ENCODE results near the gene MTMR12. TPM values are rescaled to one million over a fixed set of nuclear protein-coding genes. Genes with fewer than 3 reads are reported as not detected.

The MTMR12 gene
- total and polyA plus RNA-seq, 2 experiments from 2014 or later = 18.3 to 51.6 TPM

DNA sequence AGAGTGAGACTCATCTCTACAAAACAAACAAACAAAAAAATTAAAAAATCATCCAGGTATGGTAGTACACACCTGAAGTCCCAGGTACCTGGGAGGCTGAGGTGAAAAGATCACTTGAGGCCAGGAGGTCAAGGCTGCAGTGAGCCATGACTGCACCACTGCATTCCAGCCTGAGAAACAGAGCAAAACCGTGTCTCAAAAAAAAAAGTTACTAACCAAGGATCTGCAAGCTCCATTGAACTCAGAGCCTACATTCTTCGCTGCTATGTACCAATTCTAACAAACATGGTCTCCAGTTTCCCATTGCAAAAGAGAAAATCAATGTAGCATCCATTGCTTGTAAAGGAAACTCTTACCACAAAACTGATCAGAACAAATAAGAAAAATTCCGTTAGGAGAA lies 33.5 kb downstream of the MTMR12 start:
- Histone ChIP-seq H3K79me2 (replicated peaks; ENCODE audit: insufficient read depth) (peaks cover 74% of the 10 kb centered on the region), H3K27me3 (ENCODE audit: insufficient read depth) (no peaks in the 10 kb centered on the region), H3K4me2 (no peak overlapping the region), H3K4me1 (ENCODE audit: insufficient read depth) (peaks cover 60% of the 10 kb centered on the region), H3K9me2 (ENCODE audit: insufficient read depth) (no peaks in the 10 kb centered on the region), H3K36me3 (ENCODE audit: insufficient read depth) (no peaks in the 10 kb centered on the region), H3K27ac (ENCODE audit: low read depth) (peak overlapping the region; percentile 46; the same call in 1 of the 2 replicates), H2AFZ (no peak overlapping the region), H3F3A (replicated peaks; ENCODE audit: low read depth) (no peaks in the 10 kb centered on the region; the same call in 1 of the 2 replicates), H4K20me1 (replicated peaks; ENCODE audit: insufficient read depth) (no peaks in the 10 kb centered on the region), H3K4me3 (no peak overlapping the region)
- Mint-ChIP-seq H3K4me1 (peaks cover 66% of the 10 kb centered on the region), H3K9me3 (no peaks in the 10 kb centered on the region), H3K36me3 (ENCODE audit: low read depth) (peaks cover 60% of the 10 kb centered on the region), H3K27ac (peak overlapping the region; percentile 82), H3K4me3 (no peak overlapping the region), H3K27me3 (ENCODE audit: insufficient read depth, low read depth, poor library complexity) (peaks cover 10% of the 10 kb centered on the region)
- DNase-seq (ENCODE audit: low spot score) = no peak
- no peak for ATAC-seq
- no peak for TF ChIP-seq EZH2 (IDR thresholded peaks at IDR 0.05; ENCODE audit: low read depth, unreplicated experiment)

DNA sequence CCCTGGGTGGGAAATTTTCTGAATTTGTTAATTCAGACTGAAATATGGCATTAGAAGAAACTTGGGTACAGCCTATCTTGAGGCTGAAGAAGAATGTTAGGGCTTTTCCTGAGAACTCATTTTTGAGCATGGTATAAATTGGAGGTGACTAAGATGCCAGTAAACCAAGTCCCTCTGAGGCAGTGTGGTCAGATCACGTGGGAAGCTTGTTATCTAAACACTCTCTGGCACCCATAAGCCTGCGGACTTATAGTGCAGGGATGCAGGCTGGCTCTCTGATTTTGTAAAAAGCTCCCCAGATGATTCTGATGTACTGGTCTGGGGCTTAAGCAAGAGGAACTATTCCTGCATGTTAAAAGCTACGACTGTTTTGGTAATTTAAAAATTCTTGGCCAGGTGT lies 34.3 kb downstream of the MTMR12 start:
- peaks cover 55% of the 10 kb centered on the region for H3K4me1 ChIP-seq (ENCODE audit: insufficient read depth)
- no peaks in the 10 kb centered on the region for H3K9me2 ChIP-seq (ENCODE audit: insufficient read depth)
- peaks cover 67% of the 10 kb centered on the region for H3K79me2 ChIP-seq (replicated peaks; ENCODE audit: insufficient read depth)
- H3K36me3 ChIP-seq (ENCODE audit: insufficient read depth) = peaks cover 5% of the 10 kb centered on the region; the same call in 1 of the 2 replicates
- Mint-ChIP-seq H3K4me1 (peaks cover 67% of the 10 kb centered on the region), H3K4me3 (no peak overlapping the region), H3K27ac (peak overlapping the region; percentile 92), H3K36me3 (ENCODE audit: low read depth) (peaks cover 68% of the 10 kb centered on the region), H3K27me3 (ENCODE audit: insufficient read depth, low read depth, poor library complexity) (peaks cover 12% of the 10 kb centered on the region), H3K9me3 (no peaks in the 10 kb centered on the region)
- H3K4me3 ChIP-seq = no peak overlapping the region
- H2AFZ ChIP-seq = no peak overlapping the region
- DNase-seq (ENCODE audit: low spot score) = no peak
- TF ChIP-seq ZNF114 (CRISPR knock-in tag; IDR thresholded peaks at IDR 0.05) = no peak
- TF ChIP-seq ZNF331 (CRISPR knock-in tag; IDR thresholded peaks at IDR 0.05; ENCODE audit: low read depth) = no peak
- TF ChIP-seq NANOG (IDR thresholded peaks at IDR 0.05; ENCODE audit: borderline replicate concordance) = no peak
- TF ChIP-seq POLR2AphosphoS5 (IDR thresholded peaks at IDR 0.05; ENCODE audit: low read depth) = no peak
- TF ChIP-seq, protein P1, sequence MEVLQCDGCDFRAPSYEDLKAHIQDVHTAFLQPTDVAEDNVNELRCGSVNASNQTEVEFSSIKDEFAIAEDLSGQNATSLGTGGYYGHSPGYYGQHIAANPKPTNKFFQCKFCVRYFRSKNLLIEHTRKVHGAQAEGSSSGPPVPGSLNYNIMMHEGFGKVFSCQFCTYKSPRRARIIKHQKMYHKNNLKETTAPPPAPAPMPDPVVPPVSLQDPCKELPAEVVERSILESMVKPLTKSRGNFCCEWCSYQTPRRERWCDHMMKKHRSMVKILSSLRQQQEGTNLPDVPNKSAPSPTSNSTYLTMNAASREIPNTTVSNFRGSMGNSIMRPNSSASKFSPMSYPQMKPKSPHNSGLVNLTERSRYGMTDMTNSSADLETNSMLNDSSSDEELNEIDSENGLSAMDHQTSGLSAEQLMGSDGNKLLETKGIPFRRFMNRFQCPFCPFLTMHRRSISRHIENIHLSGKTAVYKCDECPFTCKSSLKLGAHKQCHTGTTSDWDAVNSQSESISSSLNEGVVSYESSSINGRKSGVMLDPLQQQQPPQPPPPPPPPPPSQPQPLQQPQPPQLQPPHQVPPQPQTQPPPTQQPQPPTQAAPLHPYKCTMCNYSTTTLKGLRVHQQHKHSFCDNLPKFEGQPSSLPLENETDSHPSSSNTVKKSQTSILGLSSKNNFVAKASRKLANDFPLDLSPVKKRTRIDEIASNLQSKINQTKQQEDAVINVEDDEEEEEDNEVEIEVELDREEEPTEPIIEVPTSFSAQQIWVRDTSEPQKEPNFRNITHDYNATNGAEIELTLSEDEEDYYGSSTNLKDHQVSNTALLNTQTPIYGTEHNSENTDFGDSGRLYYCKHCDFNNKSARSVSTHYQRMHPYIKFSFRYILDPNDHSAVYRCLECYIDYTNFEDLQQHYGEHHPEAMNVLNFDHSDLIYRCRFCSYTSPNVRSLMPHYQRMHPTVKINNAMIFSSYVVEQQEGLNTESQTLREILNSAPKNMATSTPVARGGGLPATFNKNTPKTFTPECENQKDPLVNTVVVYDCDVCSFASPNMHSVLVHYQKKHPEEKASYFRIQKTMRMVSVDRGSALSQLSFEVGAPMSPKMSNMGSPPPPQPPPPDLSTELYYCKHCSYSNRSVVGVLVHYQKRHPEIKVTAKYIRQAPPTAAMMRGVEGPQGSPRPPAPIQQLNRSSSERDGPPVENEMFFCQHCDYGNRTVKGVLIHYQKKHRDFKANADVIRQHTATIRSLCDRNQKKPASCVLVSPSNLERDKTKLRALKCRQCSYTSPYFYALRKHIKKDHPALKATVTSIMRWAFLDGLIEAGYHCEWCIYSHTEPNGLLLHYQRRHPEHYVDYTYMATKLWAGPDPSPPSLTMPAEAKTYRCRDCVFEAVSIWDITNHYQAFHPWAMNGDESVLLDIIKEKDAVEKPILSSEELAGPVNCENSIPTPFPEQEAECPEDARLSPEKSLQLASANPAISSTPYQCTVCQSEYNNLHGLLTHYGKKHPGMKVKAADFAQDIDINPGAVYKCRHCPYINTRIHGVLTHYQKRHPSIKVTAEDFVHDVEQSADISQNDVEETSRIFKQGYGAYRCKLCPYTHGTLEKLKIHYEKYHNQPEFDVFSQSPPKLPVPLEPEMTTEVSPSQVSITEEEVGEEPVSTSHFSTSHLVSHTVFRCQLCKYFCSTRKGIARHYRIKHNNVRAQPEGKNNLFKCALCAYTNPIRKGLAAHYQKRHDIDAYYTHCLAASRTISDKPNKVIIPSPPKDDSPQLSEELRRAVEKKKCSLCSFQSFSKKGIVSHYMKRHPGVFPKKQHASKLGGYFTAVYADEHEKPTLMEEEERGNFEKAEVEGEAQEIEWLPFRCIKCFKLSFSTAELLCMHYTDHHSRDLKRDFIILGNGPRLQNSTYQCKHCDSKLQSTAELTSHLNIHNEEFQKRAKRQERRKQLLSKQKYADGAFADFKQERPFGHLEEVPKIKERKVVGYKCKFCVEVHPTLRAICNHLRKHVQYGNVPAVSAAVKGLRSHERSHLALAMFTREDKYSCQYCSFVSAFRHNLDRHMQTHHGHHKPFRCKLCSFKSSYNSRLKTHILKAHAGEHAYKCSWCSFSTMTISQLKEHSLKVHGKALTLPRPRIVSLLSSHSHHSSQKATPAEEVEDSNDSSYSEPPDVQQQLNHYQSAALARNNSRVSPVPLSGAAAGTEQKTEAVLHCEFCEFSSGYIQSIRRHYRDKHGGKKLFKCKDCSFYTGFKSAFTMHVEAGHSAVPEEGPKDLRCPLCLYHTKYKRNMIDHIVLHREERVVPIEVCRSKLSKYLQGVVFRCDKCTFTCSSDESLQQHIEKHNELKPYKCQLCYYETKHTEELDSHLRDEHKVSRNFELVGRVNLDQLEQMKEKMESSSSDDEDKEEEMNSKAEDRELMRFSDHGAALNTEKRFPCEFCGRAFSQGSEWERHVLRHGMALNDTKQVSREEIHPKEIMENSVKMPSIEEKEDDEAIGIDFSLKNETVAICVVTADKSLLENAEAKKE (CRISPR knock-in tag; IDR thresholded peaks at IDR 0.05) = no peak
- TF ChIP-seq, protein P2, sequence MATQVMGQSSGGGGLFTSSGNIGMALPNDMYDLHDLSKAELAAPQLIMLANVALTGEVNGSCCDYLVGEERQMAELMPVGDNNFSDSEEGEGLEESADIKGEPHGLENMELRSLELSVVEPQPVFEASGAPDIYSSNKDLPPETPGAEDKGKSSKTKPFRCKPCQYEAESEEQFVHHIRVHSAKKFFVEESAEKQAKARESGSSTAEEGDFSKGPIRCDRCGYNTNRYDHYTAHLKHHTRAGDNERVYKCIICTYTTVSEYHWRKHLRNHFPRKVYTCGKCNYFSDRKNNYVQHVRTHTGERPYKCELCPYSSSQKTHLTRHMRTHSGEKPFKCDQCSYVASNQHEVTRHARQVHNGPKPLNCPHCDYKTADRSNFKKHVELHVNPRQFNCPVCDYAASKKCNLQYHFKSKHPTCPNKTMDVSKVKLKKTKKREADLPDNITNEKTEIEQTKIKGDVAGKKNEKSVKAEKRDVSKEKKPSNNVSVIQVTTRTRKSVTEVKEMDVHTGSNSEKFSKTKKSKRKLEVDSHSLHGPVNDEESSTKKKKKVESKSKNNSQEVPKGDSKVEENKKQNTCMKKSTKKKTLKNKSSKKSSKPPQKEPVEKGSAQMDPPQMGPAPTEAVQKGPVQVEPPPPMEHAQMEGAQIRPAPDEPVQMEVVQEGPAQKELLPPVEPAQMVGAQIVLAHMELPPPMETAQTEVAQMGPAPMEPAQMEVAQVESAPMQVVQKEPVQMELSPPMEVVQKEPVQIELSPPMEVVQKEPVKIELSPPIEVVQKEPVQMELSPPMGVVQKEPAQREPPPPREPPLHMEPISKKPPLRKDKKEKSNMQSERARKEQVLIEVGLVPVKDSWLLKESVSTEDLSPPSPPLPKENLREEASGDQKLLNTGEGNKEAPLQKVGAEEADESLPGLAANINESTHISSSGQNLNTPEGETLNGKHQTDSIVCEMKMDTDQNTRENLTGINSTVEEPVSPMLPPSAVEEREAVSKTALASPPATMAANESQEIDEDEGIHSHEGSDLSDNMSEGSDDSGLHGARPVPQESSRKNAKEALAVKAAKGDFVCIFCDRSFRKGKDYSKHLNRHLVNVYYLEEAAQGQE (IDR thresholded peaks at IDR 0.05; ENCODE audit: unreplicated experiment) = no peak
- TF ChIP-seq CREB1 (CRISPR knock-in tag; IDR thresholded peaks at IDR 0.05; ENCODE audit: low read depth) = no peak
- TF ChIP-seq JUNB (IDR thresholded peaks at IDR 0.05; ENCODE audit: unreplicated experiment) = no peak
- no peak for TF ChIP-seq EZH2phosphoT487 (IDR thresholded peaks at IDR 0.05; ENCODE audit: unreplicated experiment)
- no peaks in the 10 kb centered on the region; the same call in 1 of the 2 replicates for H3F3A ChIP-seq (replicated peaks; ENCODE audit: low read depth)
- H3K4me2 ChIP-seq = no peak overlapping the region
- H3K27me3 ChIP-seq (ENCODE audit: insufficient read depth) = no peaks in the 10 kb centered on the region
- no peaks in the 10 kb centered on the region for H4K20me1 ChIP-seq (replicated peaks; ENCODE audit: insufficient read depth)
- H3K27ac ChIP-seq (ENCODE audit: low read depth) = peak overlapping the region; percentile 77
- no peak for ATAC-seq

Measured in GM23338 (cell line).